T-helper 17 cell (primary cell): Measurements from ENCODE around the gene CHD3. TPM values are rescaled to one million over a fixed set of nuclear protein-coding genes. Genes with fewer than 3 reads are reported as not detected.

Experiments
- ATAC-seq: fragments of 150-1000 bp; cut with Tn5 transposase; 2 replicates; pipeline ENCODE4 v1.10.0; 2021; ENCODE audit warnings: mild to moderate bottlenecking, moderate library complexity
- DNase-seq, 3 donors: peaks; one replicate each; pipeline versions ENCODE4 v3.0.0 to v3.0.0-alpha.2; 2020 to 2021
- H3K9me3 ChIP-seq: one replicate; pipeline ENCODE4 v1.7.0; 2013; ENCODE audit warnings: low read length, mild to moderate bottlenecking; ENCODE audit not compliant: control insufficient read depth, poor library complexity, severe bottlenecking
- H3K27ac Mint-ChIP-seq: one replicate; pipeline ENCODE4 v1.8.0; 2022; ENCODE audit warnings: mild to moderate bottlenecking, moderate library complexity, mixed read lengths
- H3K27me3 Mint-ChIP-seq: one replicate; pipeline ENCODE4 v1.8.0; 2022; ENCODE audit warnings: mixed read lengths
- H3K36me3 Mint-ChIP-seq: one replicate; pipeline ENCODE4 v1.8.0; 2022; ENCODE audit warnings: low read depth, mixed read lengths
- H3K4me1 Mint-ChIP-seq: one replicate; pipeline ENCODE4 v1.8.0; 2022; ENCODE audit warnings: mild to moderate bottlenecking, mixed read lengths
- H3K4me3 Mint-ChIP-seq: one replicate; pipeline ENCODE4 v1.8.0; 2022; ENCODE audit warnings: mild to moderate bottlenecking, moderate library complexity, mixed read lengths
- total RNA-seq, 4 donors: library from RNA in 2 of 4; stranded (reverse) in 2 of 4; gene quantifications; one replicate each; pipeline ENCODE4 v1.2.3 and lab custom pipeline; 2022 to 2026

The CHD3 gene
- total RNA-seq, 2 donors from 2014 or later, result 219 TPM

GRCh38 chr17:7845359-7846062 lies 43.1 kb upstream of the CHD3 start:
- DNase-seq (no peak), ATAC-seq (no peak)
- H3K4me1 Mint-ChIP-seq, result peaks cover 41% of the 10 kb centered on the region
- peaks cover 9% of the 10 kb centered on the region for H3K36me3 Mint-ChIP-seq
- peak overlapping the region; percentile 100 for H3K4me3 Mint-ChIP-seq
- H3K27me3 Mint-ChIP-seq, result no peaks in the 10 kb centered on the region
- peak overlapping the region; percentile 100 for H3K27ac Mint-ChIP-seq
- H3K9me3 ChIP-seq, result no peaks in the 10 kb centered on the region

DNA sequence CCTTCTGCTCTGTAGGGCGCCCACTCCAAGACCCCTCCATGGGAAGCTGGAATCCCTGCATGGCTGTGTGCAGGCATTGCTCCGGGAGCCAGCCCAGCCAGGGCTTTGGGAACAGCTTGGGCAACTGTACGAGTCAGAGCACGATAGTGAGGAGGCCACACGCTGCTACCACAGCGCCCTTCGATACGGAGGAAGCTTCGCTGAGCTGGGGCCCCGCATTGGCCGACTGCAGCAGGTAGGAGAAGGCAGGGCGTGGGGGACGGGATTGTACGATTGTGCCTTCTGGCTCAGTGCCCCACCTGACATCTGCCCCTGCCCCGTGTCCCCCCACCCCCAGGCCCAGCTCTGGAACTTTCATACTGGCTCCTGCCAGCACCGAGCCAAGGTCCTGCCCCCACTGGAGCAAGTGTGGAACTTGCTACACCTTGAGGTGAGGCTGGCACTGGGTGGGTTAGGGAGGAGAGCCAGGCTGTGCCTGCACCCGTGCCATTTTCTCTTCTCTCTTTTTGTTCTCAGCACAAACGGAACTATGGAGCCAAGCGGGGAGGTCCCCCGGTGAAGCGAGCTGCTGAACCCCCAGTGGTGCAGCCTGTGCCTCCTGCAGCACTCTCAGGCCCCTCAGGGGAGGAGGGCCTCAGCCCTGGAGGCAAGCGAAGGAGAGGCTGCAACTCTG lies 42.4 kb upstream of the CHD3 start:
- Mint-ChIP-seq H3K4me3 (peak overlapping the region; percentile 100), H3K27ac (peak overlapping the region; percentile 100), H3K36me3 (peaks cover 8% of the 10 kb centered on the region), H3K4me1 (peaks cover 38% of the 10 kb centered on the region), H3K27me3 (no peaks in the 10 kb centered on the region)
- ATAC-seq (no peak), DNase-seq (no peak)
- H3K9me3 ChIP-seq, result no peaks in the 10 kb centered on the region

DNA sequence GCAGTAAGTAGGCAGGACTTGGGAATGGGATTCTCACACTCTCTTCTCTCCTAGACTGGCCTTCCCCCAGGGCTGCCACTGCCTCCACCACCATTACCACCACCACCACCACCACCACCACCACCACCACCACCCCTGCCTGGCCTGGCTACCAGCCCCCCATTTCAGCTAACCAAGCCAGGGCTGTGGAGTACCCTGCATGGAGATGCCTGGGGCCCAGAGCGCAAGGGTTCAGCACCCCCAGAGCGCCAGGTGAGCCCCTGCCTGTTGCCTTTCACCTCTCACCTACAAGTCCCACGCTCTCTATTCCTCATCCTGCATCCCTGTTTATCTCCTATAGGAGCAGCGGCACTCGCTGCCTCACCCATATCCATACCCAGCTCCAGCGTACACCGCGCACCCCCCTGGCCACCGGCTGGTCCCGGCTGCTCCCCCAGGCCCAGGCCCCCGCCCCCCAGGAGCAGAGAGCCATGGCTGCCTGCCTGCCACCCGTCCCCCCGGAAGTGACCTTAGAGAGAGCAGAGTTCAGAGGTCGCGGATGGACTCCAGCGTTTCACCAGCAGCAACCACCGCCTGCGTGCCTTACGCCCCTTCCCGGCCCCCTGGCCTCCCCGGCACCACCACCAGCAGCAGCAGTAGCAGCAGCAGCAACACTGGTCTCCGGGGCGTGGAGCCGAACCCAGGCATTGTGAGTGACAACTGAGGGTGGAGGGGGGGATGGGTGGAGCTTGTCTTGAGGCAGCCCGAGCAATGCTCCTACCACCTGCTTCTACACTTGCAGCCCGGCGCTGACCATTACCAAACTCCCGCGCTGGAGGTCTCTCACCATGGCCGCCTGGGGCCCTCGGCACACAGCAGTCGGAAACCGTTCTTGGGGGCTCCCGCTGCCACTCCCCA lies 41.6 kb upstream of the CHD3 start:
- Mint-ChIP-seq H3K4me1 (peaks cover 40% of the 10 kb centered on the region), H3K4me3 (peak overlapping the region; percentile 100), H3K27ac (no peak overlapping the region), H3K27me3 (no peaks in the 10 kb centered on the region), H3K36me3 (peaks cover 5% of the 10 kb centered on the region)
- H3K9me3 ChIP-seq, result no peaks in the 10 kb centered on the region
- no peak for ATAC-seq
- DNase-seq, result no peak

DNA sequence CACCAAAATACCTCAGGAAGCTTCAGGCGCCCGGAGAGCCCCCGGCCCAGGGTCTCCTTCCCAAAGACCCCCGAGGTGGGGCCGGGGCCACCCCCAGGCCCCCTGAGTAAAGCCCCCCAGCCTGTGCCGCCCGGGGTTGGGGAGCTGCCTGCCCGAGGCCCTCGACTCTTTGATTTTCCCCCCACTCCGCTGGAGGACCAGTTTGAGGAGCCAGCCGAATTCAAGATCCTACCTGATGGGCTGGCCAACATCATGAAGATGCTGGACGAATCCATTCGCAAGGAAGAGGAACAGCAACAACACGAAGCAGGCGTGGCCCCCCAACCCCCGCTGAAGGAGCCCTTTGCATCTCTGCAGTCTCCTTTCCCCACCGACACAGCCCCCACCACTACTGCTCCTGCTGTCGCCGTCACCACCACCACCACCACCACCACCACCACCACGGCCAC lies 40.4 kb upstream of the CHD3 start:
- DNase-seq (no peak), ATAC-seq (no peak)
- H3K9me3 ChIP-seq, result no peaks in the 10 kb centered on the region
- Mint-ChIP-seq H3K27ac (no peak overlapping the region), H3K4me1 (peaks cover 29% of the 10 kb centered on the region), H3K27me3 (no peaks in the 10 kb centered on the region), H3K4me3 (peak overlapping the region; percentile 19), H3K36me3 (no peaks in the 10 kb centered on the region)

DNA sequence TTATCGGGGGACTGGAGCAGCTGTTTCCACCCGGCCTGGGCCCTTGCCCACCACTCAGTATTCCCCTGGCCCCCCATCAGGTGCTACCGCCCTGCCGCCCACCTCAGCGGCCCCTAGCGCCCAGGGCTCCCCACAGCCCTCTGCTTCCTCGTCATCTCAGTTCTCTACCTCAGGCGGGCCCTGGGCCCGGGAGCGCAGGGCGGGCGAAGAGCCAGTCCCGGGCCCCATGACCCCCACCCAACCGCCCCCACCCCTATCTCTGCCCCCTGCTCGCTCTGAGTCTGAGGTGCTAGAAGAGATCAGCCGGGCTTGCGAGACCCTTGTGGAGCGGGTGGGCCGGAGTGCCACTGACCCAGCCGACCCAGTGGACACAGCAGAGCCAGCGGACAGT lies 39.9 kb upstream of the CHD3 start:
- Mint-ChIP-seq H3K27me3 (no peaks in the 10 kb centered on the region), H3K4me1 (peaks cover 24% of the 10 kb centered on the region), H3K36me3 (no peaks in the 10 kb centered on the region), H3K27ac (no peak overlapping the region), H3K4me3 (no peak overlapping the region)
- DNase-seq, result no peak
- H3K9me3 ChIP-seq, result no peaks in the 10 kb centered on the region
- ATAC-seq, result no peak

DNA sequence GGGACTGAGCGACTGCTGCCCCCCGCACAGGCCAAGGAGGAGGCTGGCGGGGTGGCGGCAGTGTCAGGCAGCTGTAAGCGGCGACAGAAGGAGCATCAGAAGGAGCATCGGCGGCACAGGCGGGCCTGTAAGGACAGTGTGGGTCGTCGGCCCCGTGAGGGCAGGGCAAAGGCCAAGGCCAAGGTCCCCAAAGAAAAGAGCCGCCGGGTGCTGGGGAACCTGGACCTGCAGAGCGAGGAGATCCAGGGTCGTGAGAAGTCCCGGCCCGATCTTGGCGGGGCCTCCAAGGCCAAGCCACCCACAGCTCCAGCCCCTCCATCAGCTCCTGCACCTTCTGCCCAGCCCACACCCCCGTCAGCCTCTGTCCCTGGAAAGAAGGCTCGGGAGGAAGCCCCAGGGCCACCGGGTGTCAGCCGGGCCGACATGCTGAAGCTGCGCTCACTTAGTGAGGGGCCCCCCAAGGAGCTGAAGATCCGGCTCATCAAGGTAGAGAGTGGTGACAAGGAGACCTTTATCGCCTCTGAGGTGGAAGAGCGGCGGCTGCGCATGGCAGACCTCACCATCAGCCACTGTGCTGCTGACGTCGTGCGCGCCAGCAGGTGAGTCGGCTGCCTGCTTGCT lies 39.3 kb upstream of the CHD3 start:
- DNase-seq (no peak), ATAC-seq (no peak)
- no peaks in the 10 kb centered on the region for H3K9me3 ChIP-seq
- Mint-ChIP-seq H3K27me3 (no peaks in the 10 kb centered on the region), H3K36me3 (no peaks in the 10 kb centered on the region), H3K4me3 (peak overlapping the region; percentile 61), H3K4me1 (peaks cover 20% of the 10 kb centered on the region), H3K27ac (peak overlapping the region; percentile 21)

DNA sequence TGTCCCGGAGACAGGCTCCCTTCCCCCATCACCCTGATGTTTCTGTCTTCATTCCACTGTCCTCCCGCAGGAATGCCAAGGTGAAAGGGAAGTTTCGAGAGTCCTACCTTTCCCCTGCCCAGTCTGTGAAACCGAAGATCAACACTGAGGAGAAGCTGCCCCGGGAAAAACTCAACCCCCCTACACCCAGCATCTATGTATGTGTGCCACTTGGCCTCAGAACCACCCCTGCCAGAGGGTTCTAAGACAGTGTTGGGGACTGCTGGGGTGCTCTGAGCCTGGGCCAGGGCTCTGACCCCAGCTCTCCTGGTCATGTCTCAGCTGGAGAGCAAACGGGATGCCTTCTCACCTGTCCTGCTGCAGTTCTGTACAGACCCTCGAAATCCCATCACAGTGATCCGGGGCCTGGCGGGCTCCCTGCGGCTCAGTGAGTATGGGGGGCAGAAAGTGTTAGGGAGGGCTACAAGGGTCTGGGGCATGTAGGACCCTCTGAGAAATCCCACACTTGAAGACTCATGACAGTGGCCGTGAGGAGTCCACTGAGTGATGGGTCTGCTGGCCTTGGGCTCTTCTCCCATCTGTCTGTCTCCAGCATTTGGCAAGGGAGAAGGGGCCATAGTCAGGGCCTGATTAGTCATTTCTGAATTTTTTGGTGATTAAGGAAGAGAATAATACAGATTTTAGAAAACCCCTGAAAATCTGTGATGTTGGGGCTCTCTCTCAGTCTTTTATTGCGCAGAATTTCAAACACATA lies 38.7 kb upstream of the CHD3 start:
- H3K27me3 Mint-ChIP-seq, result no peaks in the 10 kb centered on the region
- DNase-seq, result no peak
- no peaks in the 10 kb centered on the region for H3K9me3 ChIP-seq
- ATAC-seq, result no peak
- peak overlapping the region; percentile 21 for H3K27ac Mint-ChIP-seq
- peaks cover 17% of the 10 kb centered on the region for H3K4me1 Mint-ChIP-seq
- peak overlapping the region; percentile 61 for H3K4me3 Mint-ChIP-seq
- H3K36me3 Mint-ChIP-seq, result no peaks in the 10 kb centered on the region

DNA sequence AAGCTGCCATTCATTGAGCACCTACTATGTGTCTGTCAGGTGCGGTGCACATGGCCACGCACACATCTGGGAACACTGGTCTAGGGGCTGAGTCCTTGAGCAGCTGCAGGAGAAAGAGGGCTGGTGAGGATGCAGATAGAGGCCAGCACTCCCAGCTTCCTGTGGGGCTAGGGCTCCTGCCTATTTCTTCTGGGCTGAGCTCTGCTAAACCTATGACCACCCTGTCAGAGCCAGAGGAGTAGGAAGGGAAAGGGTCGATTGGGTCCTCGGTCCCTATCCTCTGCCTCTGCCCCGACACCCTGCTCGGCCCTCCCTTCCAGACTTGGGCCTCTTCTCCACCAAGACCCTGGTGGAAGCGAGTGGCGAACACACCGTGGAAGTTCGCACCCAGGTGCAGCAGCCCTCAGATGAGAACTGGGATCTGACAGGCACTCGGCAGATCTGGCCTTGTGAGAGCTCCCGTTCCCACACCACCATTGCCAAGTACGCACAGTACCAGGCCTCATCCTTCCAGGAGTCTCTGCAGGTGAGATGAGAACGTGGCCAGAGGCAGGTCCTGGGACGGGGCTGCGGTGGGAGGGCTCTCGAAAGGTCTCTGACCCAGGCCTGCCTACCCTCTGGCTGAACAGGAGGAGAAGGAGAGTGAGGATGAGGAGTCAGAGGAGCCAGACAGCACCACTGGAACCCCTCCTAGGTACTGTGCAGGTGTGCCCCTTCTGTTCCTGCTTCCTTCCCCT lies 37.7 kb upstream of the CHD3 start:
- peak; percentile 4 for ATAC-seq
- H3K27ac Mint-ChIP-seq, result peak overlapping the region; percentile 81
- H3K36me3 Mint-ChIP-seq, result no peaks in the 10 kb centered on the region
- no peaks in the 10 kb centered on the region for H3K9me3 ChIP-seq
- no peaks in the 10 kb centered on the region for H3K27me3 Mint-ChIP-seq
- peak in 1 of 3 donors; percentile 13 for DNase-seq
- H3K4me1 Mint-ChIP-seq, result peaks cover 15% of the 10 kb centered on the region
- H3K4me3 Mint-ChIP-seq, result peak overlapping the region; percentile 82

DNA sequence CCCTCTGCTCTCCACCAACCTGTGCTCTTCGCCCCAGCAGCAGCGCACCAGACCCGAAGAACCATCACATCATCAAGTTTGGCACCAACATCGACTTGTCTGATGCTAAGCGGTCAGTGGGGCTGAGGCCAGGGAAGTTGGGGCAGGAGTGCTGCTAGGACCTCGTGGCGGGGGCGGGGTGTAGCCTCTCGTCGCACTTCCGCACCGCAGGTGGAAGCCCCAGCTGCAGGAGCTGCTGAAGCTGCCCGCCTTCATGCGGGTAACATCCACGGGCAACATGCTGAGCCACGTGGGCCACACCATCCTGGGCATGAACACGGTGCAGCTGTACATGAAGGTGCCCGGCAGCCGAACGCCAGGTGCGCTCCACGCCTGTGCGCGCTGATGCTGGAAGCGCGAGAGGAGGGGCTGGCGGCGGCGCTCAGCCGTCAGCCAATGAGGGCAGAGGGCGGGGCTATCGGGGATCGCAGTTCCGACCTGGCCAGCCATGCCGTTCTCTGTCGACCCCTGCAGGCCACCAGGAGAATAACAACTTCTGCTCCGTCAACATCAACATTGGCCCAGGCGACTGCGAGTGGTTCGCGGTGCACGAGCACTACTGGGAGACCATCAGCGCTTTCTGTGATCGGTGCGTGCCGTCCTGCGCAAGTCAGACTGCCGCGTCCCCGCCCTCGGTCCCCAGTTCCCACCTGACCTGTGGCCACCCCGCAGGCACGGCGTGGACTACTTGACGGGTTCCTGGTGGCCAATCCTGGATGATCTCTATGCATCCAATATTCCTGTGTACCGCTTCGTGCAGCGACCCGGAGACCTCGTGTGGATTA lies 36.9 kb upstream of the CHD3 start:
- H3K4me1 Mint-ChIP-seq, result peaks cover 13% of the 10 kb centered on the region
- H3K27me3 Mint-ChIP-seq, result no peaks in the 10 kb centered on the region
- H3K36me3 Mint-ChIP-seq, result no peaks in the 10 kb centered on the region
- peak overlapping the region; percentile 81 for H3K27ac Mint-ChIP-seq
- H3K9me3 ChIP-seq, result no peaks in the 10 kb centered on the region
- peak overlapping the region; percentile 82 for H3K4me3 Mint-ChIP-seq
- ATAC-seq (peak; percentile 84), DNase-seq (peak; percentile 92 to 96 (median 94))

DNA sequence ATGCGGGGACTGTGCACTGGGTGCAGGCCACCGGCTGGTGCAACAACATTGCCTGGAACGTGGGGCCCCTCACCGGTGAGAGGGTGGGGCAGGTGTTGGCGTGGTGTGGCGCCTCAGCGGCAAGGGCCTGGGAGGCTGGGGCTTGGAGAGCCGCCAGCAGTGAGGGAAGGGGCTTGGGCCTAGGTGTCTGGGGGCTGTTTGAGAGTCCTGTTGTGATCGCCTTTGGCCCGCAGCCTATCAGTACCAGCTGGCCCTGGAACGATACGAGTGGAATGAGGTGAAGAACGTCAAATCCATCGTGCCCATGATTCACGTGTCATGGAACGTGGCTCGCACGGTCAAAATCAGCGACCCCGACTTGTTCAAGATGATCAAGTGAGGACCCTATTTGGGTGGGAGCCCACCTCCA lies 36.3 kb upstream of the CHD3 start:
- no peak for DNase-seq
- H3K9me3 ChIP-seq, result no peaks in the 10 kb centered on the region
- Mint-ChIP-seq H3K27me3 (no peaks in the 10 kb centered on the region), H3K4me3 (peak overlapping the region; percentile 82), H3K4me1 (peaks cover 13% of the 10 kb centered on the region), H3K36me3 (no peaks in the 10 kb centered on the region), H3K27ac (peak overlapping the region; percentile 81)
- ATAC-seq, result no peak

DNA sequence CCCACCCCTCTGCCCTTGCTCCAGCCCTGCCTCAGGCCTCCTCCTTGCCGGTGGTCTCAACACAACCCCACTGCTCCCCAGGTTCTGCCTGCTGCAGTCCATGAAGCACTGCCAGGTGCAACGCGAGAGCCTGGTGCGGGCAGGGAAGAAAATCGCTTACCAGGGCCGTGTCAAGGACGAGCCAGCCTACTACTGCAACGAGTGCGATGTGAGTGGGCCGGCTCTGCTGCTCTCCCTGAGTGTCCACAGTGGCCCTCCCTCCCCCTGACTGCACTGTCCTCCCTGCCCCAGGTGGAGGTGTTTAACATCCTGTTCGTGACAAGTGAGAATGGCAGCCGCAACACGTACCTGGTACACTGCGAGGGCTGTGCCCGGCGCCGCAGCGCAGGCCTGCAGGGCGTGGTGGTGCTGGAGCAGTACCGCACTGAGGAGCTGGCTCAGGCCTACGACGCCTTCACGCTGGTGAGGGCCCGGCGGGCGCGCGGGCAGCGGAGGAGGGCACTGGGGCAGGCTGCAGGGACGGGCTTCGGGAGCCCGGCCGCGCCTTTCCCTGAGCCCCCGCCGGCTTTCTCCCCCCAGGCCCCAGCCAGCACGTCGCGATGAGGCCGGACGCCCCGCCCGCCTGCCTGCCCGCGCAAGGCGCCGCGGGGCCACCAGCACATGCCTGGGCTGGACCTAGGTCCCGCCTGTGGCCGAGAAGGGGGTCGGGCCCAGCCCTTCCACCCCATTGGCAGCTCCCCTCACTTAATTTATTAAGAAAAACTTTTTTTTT lies 35.5 kb upstream of the CHD3 start:
- H3K9me3 ChIP-seq, result no peaks in the 10 kb centered on the region
- H3K27me3 Mint-ChIP-seq, result no peaks in the 10 kb centered on the region
- H3K4me1 Mint-ChIP-seq, result peaks cover 13% of the 10 kb centered on the region
- H3K4me3 Mint-ChIP-seq, result peak overlapping the region; percentile 39
- ATAC-seq, result no peak
- DNase-seq, result no peak
- peak overlapping the region; percentile 81 for H3K27ac Mint-ChIP-seq
- no peaks in the 10 kb centered on the region for H3K36me3 Mint-ChIP-seq
